H1 (cell line): ENCODE results near the gene SZT2. TPM values are rescaled to one million over a fixed set of nuclear protein-coding genes. Genes with fewer than 3 reads are reported as not detected.

Source experiments
- CTCF ChIA-PET: fragments of 300-600 bp; sonication (Branson Sonifier 250); formaldehyde crosslinking; loops from one replicate; lab custom pipeline; 2021; ENCODE audit not compliant: partially characterized antibody; lab: Charles Lee
- POLR2A ChIA-PET: fragments of 300-600 bp; sonication (Branson Sonifier 250); formaldehyde crosslinking; loops from one replicate; lab custom pipeline; 2021; ENCODE audit warnings: inconsistent platforms; ENCODE audit not compliant: partially characterized antibody; lab: Charles Lee
- DNase-seq, 2 experiments: peaks; one replicate each; pipeline versions ENCODE4 v3.0.0 to v3.0.0-alpha.2; 2010 to 2022; ENCODE audit warnings: low spot score in 2 of 2, low read depth in 1 of 2, mixed read lengths in 1 of 2
- FAIRE-seq: peaks from 2 replicates; lab custom pipeline; 2011; peaks lifted over from hg19 to GRCh38; lab: Jason Lieb, UNC
- H2AFZ ChIP-seq: 2 replicates; pipeline ENCODE4 v1.8.1; 2012; ENCODE audit warnings: low read length, inconsistent platforms
- H2AK5ac ChIP-seq: 2 replicates; pipeline ENCODE4 v1.6.1; 2013; ENCODE audit warnings: low read depth, low read length
- H2BK120ac ChIP-seq: replicated peaks from 2 replicates; pipeline ENCODE3; 2013; ENCODE audit warnings: low read depth, low read length, inconsistent platforms
- H2BK12ac ChIP-seq: 2 replicates; pipeline ENCODE4 v1.6.1; 2013; ENCODE audit warnings: low read depth, low read length
- H2BK15ac ChIP-seq: 2 replicates; pipeline ENCODE4 v1.6.1; 2013; ENCODE audit warnings: low read length
- H2BK20ac ChIP-seq: 2 replicates; pipeline ENCODE4 v1.6.1; 2013; ENCODE audit warnings: low read length
- H2BK5ac ChIP-seq: 2 replicates; pipeline ENCODE4 v1.6.1; 2013; ENCODE audit warnings: low read depth, low read length
- H3K14ac ChIP-seq: 2 replicates; pipeline ENCODE4 v1.6.1; 2013; ENCODE audit warnings: inconsistent platforms; ENCODE audit not compliant: insufficient read length
- H3K18ac ChIP-seq: 2 replicates; pipeline ENCODE4 v1.6.1; 2013; ENCODE audit warnings: low read length; ENCODE audit errors: extremely low read depth
- H3K23ac ChIP-seq: 2 replicates; pipeline ENCODE4 v1.6.1; 2013; ENCODE audit warnings: inconsistent platforms; ENCODE audit not compliant: insufficient read length
- H3K23me2 ChIP-seq: 2 replicates; pipeline ENCODE4 v1.6.1; 2013; ENCODE audit warnings: low read depth, low read length
- H3K27ac ChIP-seq: 2 replicates; pipeline ENCODE4 v1.6.1; 2011; ENCODE audit warnings: low read depth, low read length, inconsistent platforms
- H3K27me3 ChIP-seq, 4 experiments: replicated peaks in 1 of 4; 1 replicate in 1 of 4; 2 replicates in 3 of 4; pipeline versions ENCODE4 v1.6.1 to v1.8.1; 2011 to 2013; ENCODE audit warnings: low read length in 3 of 4, mild to moderate bottlenecking in 3 of 4, inconsistent platforms in 2 of 4, mixed read lengths in 2 of 4, moderate library complexity in 1 of 4; ENCODE audit not compliant: control insufficient read depth in 3 of 4, insufficient read depth in 3 of 4; ENCODE audit errors: extremely low read depth in 1 of 4
- H3K36me3 ChIP-seq, 4 experiments: 2 replicates each; pipeline versions ENCODE4 v1.6.1 to v1.8.1; 2011 to 2013; ENCODE audit warnings: mild to moderate bottlenecking in 4 of 4, low read length in 3 of 4, moderate library complexity in 2 of 4, control low read depth in 1 of 4, inconsistent platforms in 1 of 4; ENCODE audit not compliant: insufficient read depth in 4 of 4, control insufficient read depth in 2 of 4
- H3K4ac ChIP-seq: replicated peaks from 2 replicates; pipeline ENCODE3; 2013; ENCODE audit warnings: low read length, low read depth, mixed read lengths, inconsistent platforms; ENCODE audit not compliant: insufficient read length
- H3K4me1 ChIP-seq, 4 experiments: replicated peaks in 1 of 4; 1 replicate in 1 of 4; 2 replicates in 3 of 4; pipeline versions ENCODE4 v1.6.1 to v1.8.1; 2011 to 2013; ENCODE audit warnings: low read length in 3 of 4, inconsistent platforms in 2 of 4, mixed read lengths in 1 of 4; ENCODE audit not compliant: insufficient read depth in 4 of 4, control insufficient read depth in 3 of 4
- H3K4me2 ChIP-seq, 2 experiments: 2 replicates each; pipeline versions ENCODE4 v1.6.1 to v1.8.1; 2011 to 2013; ENCODE audit warnings: low read depth in 2 of 2, low read length in 2 of 2, control low read depth in 1 of 2, inconsistent platforms in 1 of 2, mild to moderate bottlenecking in 1 of 2; ENCODE audit not compliant: insufficient read depth in 1 of 2
- H3K4me3 ChIP-seq, 4 experiments: fragments of 200-600, 300-600 bp in 1 of 4; sonication (generic), shearing (Covaris generic), sonication (Bioruptor Twin) in 1 of 4; 2 replicates each; pipeline versions ENCODE4 v1.5.1 to v1.8.1; 2011 to 2016; ENCODE audit warnings: low read length in 4 of 4, low read depth in 3 of 4, control low read depth in 2 of 4, inconsistent platforms in 2 of 4, mild to moderate bottlenecking in 2 of 4, mixed read lengths in 1 of 4, moderate library complexity in 1 of 4; ENCODE audit not compliant: insufficient read depth in 2 of 4; ENCODE audit errors: extremely low read depth in 1 of 4
- H3K56ac ChIP-seq: replicated peaks from 2 replicates; pipeline ENCODE3; 2013; ENCODE audit warnings: low read depth, mild to moderate bottlenecking, mixed read lengths, low read length, inconsistent platforms; ENCODE audit not compliant: insufficient read length
- H3K79me1 ChIP-seq: 2 replicates; pipeline ENCODE4 v1.6.1; 2013; ENCODE audit warnings: low read depth, low read length, control low read depth
- H3K79me2 ChIP-seq, 2 experiments: 2 replicates each; pipeline versions ENCODE4 v1.6.1 to v1.8.1; 2012 to 2013; ENCODE audit warnings: low read length in 2 of 2, mild to moderate bottlenecking in 2 of 2, inconsistent platforms in 1 of 2; ENCODE audit not compliant: insufficient read depth in 2 of 2, control insufficient read depth in 1 of 2
- H3K9ac ChIP-seq, 4 experiments: replicated peaks in 1 of 4; 1 replicate in 1 of 4; 2 replicates in 3 of 4; pipeline versions ENCODE4 v1.6.1 to v1.8.1; 2011 to 2013; ENCODE audit warnings: low read depth in 3 of 4, low read length in 3 of 4, control low read depth in 2 of 4, mild to moderate bottlenecking in 2 of 4, moderate library complexity in 2 of 4, inconsistent platforms in 1 of 4; ENCODE audit errors: extremely low read depth in 1 of 4
- H3K9me3 ChIP-seq, 2 experiments: 2 replicates each; pipeline versions ENCODE4 v1.6.1 to v1.8.1; 2012 to 2013; ENCODE audit warnings: mild to moderate bottlenecking in 2 of 2, moderate library complexity in 2 of 2, control low read depth in 1 of 2, inconsistent platforms in 1 of 2, low read depth in 1 of 2, low read length in 1 of 2, mixed read lengths in 1 of 2; ENCODE audit not compliant: insufficient read depth in 2 of 2
- H4K20me1 ChIP-seq, 2 experiments: replicated peaks in 1 of 2; 2 replicates each; pipeline versions ENCODE3 to v1.8.1; 2011 to 2013; ENCODE audit warnings: inconsistent platforms in 2 of 2, low read length in 2 of 2, mild to moderate bottlenecking in 1 of 2; ENCODE audit not compliant: insufficient read depth in 2 of 2, control insufficient read depth in 1 of 2
- H4K5ac ChIP-seq: 2 replicates; pipeline ENCODE4 v1.6.1; 2013; ENCODE audit warnings: low read length, low read depth, mixed read lengths, inconsistent platforms; ENCODE audit not compliant: insufficient read length
- H4K8ac ChIP-seq: 2 replicates; pipeline ENCODE4 v1.8.0; 2013; ENCODE audit warnings: mild to moderate bottlenecking, moderate library complexity, low read length, inconsistent platforms; ENCODE audit not compliant: insufficient read depth; ENCODE audit errors: extremely low read depth
- H4K91ac ChIP-seq: replicated peaks from 2 replicates; pipeline ENCODE3; 2013; ENCODE audit warnings: low read length, mixed read lengths, inconsistent platforms; ENCODE audit not compliant: insufficient read length
- BACH1 ChIP-seq: IDR thresholded peaks from 2 replicates; pipeline ENCODE4 v1.6.1; 2012; ENCODE audit warnings: low read length, improper control_type of control experiment
- BRCA1 ChIP-seq: IDR thresholded peaks from 2 replicates; pipeline ENCODE4 v1.6.1; 2012; ENCODE audit warnings: low read depth, low read length, improper control_type of control experiment
- CBX5 ChIP-seq: fragments of 300-800, 300-1000 bp; sonication (generic); IDR thresholded peaks from 2 replicates; pipeline ENCODE4 v1.7.1; 2016; ENCODE audit warnings: antibody characterized with exemption, low read length, low read depth
- CBX8 ChIP-seq: fragments of 300-800, 300-1000 bp; sonication (generic); IDR thresholded peaks from 2 replicates; pipeline ENCODE4 v1.7.1; 2016; ENCODE audit warnings: low read depth, low read length, borderline replicate concordance
- EGR1 ChIP-seq: IDR thresholded peaks from 2 replicates; pipeline ENCODE4 v1.6.1; 2011; ENCODE audit warnings: low read depth, low read length, borderline replicate concordance
- GTF2F1 ChIP-seq: IDR thresholded peaks from 2 replicates; pipeline ENCODE4 v1.6.1; 2012; ENCODE audit warnings: low read depth, low read length, improper control_type of control experiment, borderline replicate concordance
- JUN ChIP-seq: IDR thresholded peaks from 2 replicates; pipeline ENCODE4 v1.6.1; 2011; ENCODE audit warnings: low read depth, mild to moderate bottlenecking, improper control_type of control experiment, low read length
- JUND ChIP-seq: IDR thresholded peaks from 2 replicates; pipeline ENCODE4 v1.6.1; 2011; ENCODE audit warnings: mild to moderate bottlenecking, improper control_type of control experiment, low read length
- KDM4A ChIP-seq: IDR thresholded peaks from one replicate; pipeline ENCODE4 v1.7.1; 2012; ENCODE audit warnings: low read depth, mild to moderate bottlenecking, moderate library complexity, low read length, inconsistent platforms; ENCODE audit not compliant: severe bottlenecking
- RAD21 ChIP-seq, 2 experiments: IDR thresholded peaks in 1 of 2; conservative IDR thresholded peaks in 1 of 2; 2 replicates each; pipeline ENCODE4 v1.6.1; 2011; ENCODE audit warnings: low read depth in 2 of 2, low read length in 2 of 2, improper control_type of control experiment in 1 of 2, inconsistent platforms in 1 of 2, mild to moderate bottlenecking in 1 of 2, moderate library complexity in 1 of 2
- RFX5 ChIP-seq: IDR thresholded peaks from 2 replicates; pipeline ENCODE4 v1.6.1; 2011; ENCODE audit warnings: low read depth, low read length, improper control_type of control experiment, borderline replicate concordance
- RXRA ChIP-seq: IDR thresholded peaks from 2 replicates; pipeline ENCODE4 v1.6.1; 2011; ENCODE audit warnings: low read depth, mild to moderate bottlenecking, low read length, moderate library complexity; ENCODE audit not compliant: insufficient read depth
- SP1 ChIP-seq: IDR thresholded peaks from 2 replicates; pipeline ENCODE4 v1.6.1; 2011; ENCODE audit warnings: low read depth, low read length
- ZNF274 ChIP-seq: IDR thresholded peaks from 2 replicates; pipeline ENCODE4 v1.7.0; 2012; ENCODE audit warnings: low read length, borderline replicate concordance; ENCODE audit errors: extremely low read depth
- WGBS, 2 experiments: shearing (Covaris generic) in 1 of 2; methylation state at CpG; one replicate each; pipeline versions ENCODE4 v1.1.6 to v1.1.7; 2013 to 2015; ENCODE audit warnings: low lambda C conversion rate in 2 of 2, mixed read lengths in 2 of 2, inconsistent platforms in 1 of 2, low coverage in 1 of 2, missing lambda C conversion rate in 1 of 2; ENCODE audit not compliant: insufficient replicate concordance in 2 of 2, insufficient coverage in 1 of 2, insufficient read length in 1 of 2; ENCODE audit errors: extremely low coverage in 1 of 2, missing lambda C conversion rate in 1 of 2; 5-methylcytosine and 5-hydroxymethylcytosine counted together
- polyA plus RNA-seq, 7 experiments: library from polyadenylated mRNA; depleted of rRNA in 3 of 7; stranded (reverse) in 5 of 7; unstranded in 2 of 7; fragments of >200 nt in 5 of 7; fragments of 200-250 nt in 2 of 7; gene quantifications; 1 replicate in 5 of 7; 2 replicates in 1 of 7; 4 replicates in 1 of 7; pipeline versions ENCODE4 v1.2.1 to v1.2.3, GENCODE V29; 2011 to 2013; ENCODE audit warnings: missing spikeins in 2 of 7, mixed read lengths in 2 of 7
- total RNA-seq: library from RNA; stranded (reverse); fragmentation: NEBNext Ultra II Directional; extraction: Animal tissue kit (Norgen Biotek cat#: 25700); gene quantifications from 2 replicates; pipeline ENCODE4 v1.2.1, GENCODE V29; 2021

Gene SZT2
- total and polyA plus RNA-seq, 2 of the 8 experiments (the other 6 are each of a cell fraction or from before 2014, with no cell fraction given) = 4.7 to 12.9 TPM

GRCh38 chr1:43438953-43439581, 49.4 kb downstream of the SZT2 start:
- Histone ChIP-seq H4K5ac (no peak overlapping the region), H2BK15ac (no peak overlapping the region), H2BK12ac (no peak overlapping the region), H4K8ac (no peak overlapping the region), H4K91ac (no peak overlapping the region), H3K79me1 (no peaks in the 10 kb centered on the region), H3K27ac (no peak overlapping the region), H3K18ac (no peak overlapping the region), H3K79me2 (no peaks in the 10 kb centered on the region), H3K36me3 (peaks cover 0 to 11% (median 2%) of the 10 kb centered on the region in 4 experiments; a peak in 5 of 8 replicates), H2BK20ac (no peak overlapping the region), H3K9me3 (no peaks in the 10 kb centered on the region), H3K9ac (no peak overlapping the region), H2AFZ (no peak overlapping the region), H3K4me3 (no peak overlapping the region), H3K4me2 (no peak overlapping the region), H2BK120ac (no peak overlapping the region), H2AK5ac (no peak overlapping the region), H3K4me1 (no peaks in the 10 kb centered on the region), H3K23me2 (no peaks in the 10 kb centered on the region), H3K56ac (no peak overlapping the region), H3K27me3 (no peaks in the 10 kb centered on the region), H2BK5ac (no peak overlapping the region), H3K4ac (no peak overlapping the region), H3K23ac (no peak overlapping the region), H3K14ac (no peak overlapping the region), H4K20me1 (peaks cover 0 to under 1% of the 10 kb centered on the region in 2 experiments)
- DNase-seq (no peak), FAIRE-seq (no peak)
- WGBS, 2 experiments = 82% methylated on average over 10 of the region's 10 CpGs; no CpG with 5 or more reads in 1 of the 2 experiments
- ChIA-PET CTCF (interaction anchor here (0.9 to 4.8 kb wide), 3 partner anchors 24 to 179 kb away, joined by 3 to 19 read pairs (median 3); no protein-coding TSS in a partner anchor), POLR2A (interaction anchor here (0.8 to 1.8 kb wide), 3 partner anchors 10 to 30 kb away, joined by 3 to 6 read pairs (median 4); no protein-coding TSS in a partner anchor)
- TF ChIP-seq BACH1 = no peak
- TF ChIP-seq GTF2F1 = no peak
- TF ChIP-seq EGR1 = no peak
- TF ChIP-seq RXRA = no peak
- no peak for TF ChIP-seq RFX5
- no peak for TF ChIP-seq CBX8
- TF ChIP-seq JUN = no peak
- TF ChIP-seq BRCA1 = no peak
- no peak for TF ChIP-seq CBX5
- no peak for TF ChIP-seq KDM4A
- TF ChIP-seq ZNF274 = no peak
- TF ChIP-seq RAD21 (IDR thresholded peaks at IDR 0.05 in 1 of 2, conservative IDR thresholded peaks at IDR 0.05 in 1 of 2; ENCODE audit: low read depth in 2 of 2, low read length in 2 of 2) = no peak
- no peak for TF ChIP-seq SP1
- TF ChIP-seq JUND = no peak
